Measurements from ENCODE around the gene KRT78. TPM values are rescaled to one million over a fixed set of nuclear protein-coding genes. Genes with fewer than 3 reads are reported as not detected.

KRT78 gene
- total RNA-seq, 1 experiment from 2014 or later, result not detected

GRCh38 chr12:52790427-52791270 is 58.1 kb downstream of the KRT78 start:
- ChIA-PET CTCF (interaction anchor here (1.0 to 5.8 kb wide), 9 partner anchors 12 to 98 kb away, joined by 3 to 25 read pairs (median 5); no protein-coding TSS in a partner anchor), POLR2A (no interaction called here)
- Mint-ChIP-seq H3K9me3 (peaks cover 6% of the 10 kb centered on the region), H3K27me3 (ENCODE audit: low read depth) (peaks cover 13% of the 10 kb centered on the region), H3K36me3 (no peaks in the 10 kb centered on the region), H3K4me3 (peak overlapping the region; percentile 50), H3K4me1 (peaks cover 7% of the 10 kb centered on the region), H3K27ac (no peak overlapping the region)
- TF ChIP-seq USF1 (CRISPR knock-in tag; IDR thresholded peaks at IDR 0.05), result no peak
- no peak for TF ChIP-seq MYBL2 (CRISPR knock-in tag; IDR thresholded peaks at IDR 0.05)
- TF ChIP-seq PREB (CRISPR knock-in tag; IDR thresholded peaks at IDR 0.05; ENCODE audit: borderline replicate concordance), result no peak
- TF ChIP-seq USF2 (CRISPR knock-in tag; IDR thresholded peaks at IDR 0.05), result no peak
- no peak for TF ChIP-seq JUN (CRISPR knock-in tag; IDR thresholded peaks at IDR 0.05)
- TF ChIP-seq IRF1 (CRISPR knock-in tag; IDR thresholded peaks at IDR 0.05), result no peak
- TF ChIP-seq ESRRA (CRISPR knock-in tag; IDR thresholded peaks at IDR 0.05; ENCODE audit: borderline replicate concordance), result no peak
- no peak for TF ChIP-seq ZNF512 (CRISPR knock-in tag; IDR thresholded peaks at IDR 0.05; ENCODE audit: borderline replicate concordance)
- no peak for TF ChIP-seq E2F1 (CRISPR knock-in tag; IDR thresholded peaks at IDR 0.05)
- no peak for TF ChIP-seq ETV6 (CRISPR knock-in tag; IDR thresholded peaks at IDR 0.05)
- TF ChIP-seq HMGXB4 (CRISPR knock-in tag; IDR thresholded peaks at IDR 0.05), result no peak
- TF ChIP-seq GTF2I (CRISPR knock-in tag; conservative IDR thresholded peaks at IDR 0.05), result no peak
- no peak for TF ChIP-seq ZNF423 (CRISPR knock-in tag; IDR thresholded peaks at IDR 0.05)
- TF ChIP-seq ARID4B (CRISPR knock-in tag; IDR thresholded peaks at IDR 0.05; ENCODE audit: borderline replicate concordance), result no peak
- no peak for TF ChIP-seq TEAD1 (CRISPR knock-in tag; IDR thresholded peaks at IDR 0.05)
- TF ChIP-seq ATF1 (CRISPR knock-in tag; IDR thresholded peaks at IDR 0.05), result no peak
- TF ChIP-seq KAT7 (CRISPR knock-in tag; IDR thresholded peaks at IDR 0.05; ENCODE audit: borderline replicate concordance), result no peak
- no peak for TF ChIP-seq NR3C1 (CRISPR knock-in tag; conservative IDR thresholded peaks at IDR 0.05; ENCODE audit: low read depth)
- TF ChIP-seq ZNF219 (CRISPR knock-in tag; IDR thresholded peaks at IDR 0.05; ENCODE audit: borderline replicate concordance), result no peak
- peak; percentile 29 for ATAC-seq
- DNase-seq (ENCODE audit: low spot score), result no peak

Measured in WTC11 (cell line).